ENCODE measurements around the gene SAMD8. TPM values are rescaled to one million over a fixed set of nuclear protein-coding genes. Genes with fewer than 3 reads are reported as not detected.
"Not testable (repeated sequence)": the region's sequence is repeated elsewhere in the genome, so short reads cannot be mapped to it uniquely, and the experiment has no call there.

SAMD8 gene
- total and polyA plus RNA-seq, 12 donors, result 5.7 to 48.7 (median 29.1) TPM

GRCh38 chr10:75180592-75180991 is 69.1 kb downstream of the SAMD8 start:
- TF ChIP-seq CTCF (IDR thresholded peaks at IDR 0.05) (no peak), POLR2A (IDR thresholded peaks at IDR 0.05) (no peak)
- 71 to 85% (median 73%) methylated on average over 2 of the region's 2 CpGs for WGBS, 4 donors
- intact Hi-C loops (cut with DNase I), result loop anchor here (10.0 kb wide), 1 partner anchor 66 kb away; the partner anchor contains the start of gene SAMD8 (in 2 of the 2)
- Histone ChIP-seq H3K9me3 (replicated peaks in 1 of 3) (no peaks in the 10 kb centered on the region), H3K4me1 (replicated peaks in 1 of 2) (peaks cover 9 to 20% of the 10 kb centered on the region in 2 donors), H3K36me3 (replicated peaks in 1 of 2) (peaks cover 0 to 5% of the 10 kb centered on the region in 2 donors), H3K27ac (peak overlapping the region in 3 of 5 donors; percentile 2 to 69 (median 8)), H3K4me3 (no peak overlapping the region), H3K27me3 (no peaks in the 10 kb centered on the region)
- DNase-seq, result no peak

- Histone ChIP-seq H3K4me1 (replicated peaks in 1 of 2) (peaks cover 9 to 20% of the 10 kb centered on the region in 2 donors), H3K4me3 (no peak overlapping the region), H3K27ac (peak overlapping the region in 2 of 5 donors; percentile 53 to 69), H3K9me3 (replicated peaks in 1 of 3) (no peaks in the 10 kb centered on the region), H3K36me3 (replicated peaks in 1 of 2) (peaks cover 0 to 3% of the 10 kb centered on the region in 2 donors), H3K27me3 (no peaks in the 10 kb centered on the region)
- no peak for DNase-seq
- 73 to 91% (median 87%) methylated on average over 1 of the region's 1 CpG for whole genome bisulfite sequencing, 4 donors
- intact Hi-C loops (cut with DNase I), result loop anchor here (10.0 kb wide), 1 partner anchor 66 kb away; the partner anchor contains the start of gene SAMD8 (in 2 of the 2)
- TF ChIP-seq CTCF (IDR thresholded peaks at IDR 0.05) (no peak), POLR2A (IDR thresholded peaks at IDR 0.05) (no peak)
These were observed 69.6 kb downstream of the SAMD8 start for GRCh38 chr10:75181073-75181472.

DNA sequence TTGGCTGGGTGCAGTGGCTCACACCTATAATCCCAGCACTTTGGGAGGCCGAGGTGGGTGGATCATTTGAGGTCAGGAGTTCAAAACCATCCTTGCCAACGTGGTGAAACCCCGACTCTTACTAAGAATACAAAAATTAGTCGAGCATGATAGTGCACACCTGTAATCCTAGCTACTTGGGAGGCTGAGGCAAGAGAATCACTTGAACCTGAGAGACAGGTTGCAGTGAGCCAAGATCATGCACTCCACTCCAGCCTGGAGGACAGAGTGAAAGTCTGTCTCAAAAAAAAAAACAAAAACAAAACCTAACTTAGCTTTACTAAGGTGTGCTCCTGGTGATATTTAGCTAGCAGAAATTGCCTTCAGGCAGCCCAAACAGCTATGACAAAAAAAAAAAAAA is 74.9 kb downstream of the SAMD8 start:
- H3K27me3 ChIP-seq, result no peaks in the 10 kb centered on the region
- no peaks in the 10 kb centered on the region for H3K36me3 ChIP-seq (replicated peaks in 1 of 2)
- intact Hi-C loops (cut with DNase I), result loop anchor here (5.0 to 10.0 kb wide), 2 partner anchors 46 to 72 kb away; partner anchors contain the start of gene SAMD8 (in 2 of the 2)
- peak in 1 of 7 donors; percentile 25 for DNase-seq
- no peaks in the 10 kb centered on the region for H3K9me3 ChIP-seq (replicated peaks in 1 of 3)
- TF ChIP-seq POLR2A (IDR thresholded peaks at IDR 0.05), result no peak
- no peak for TF ChIP-seq CTCF (IDR thresholded peaks at IDR 0.05)
- H3K4me1 ChIP-seq (replicated peaks in 1 of 2), result peaks cover under 1 to 7% of the 10 kb centered on the region in 2 donors
- no peak overlapping the region for H3K4me3 ChIP-seq
- 74 to 82% (median 78%) methylated on average over 4 of the region's 4 CpGs for WGBS, 4 donors
- H3K27ac ChIP-seq, result peak overlapping the region in 2 of 5 donors; percentile 2

- peak in 6 of 7 donors; percentile 53 to 79 (median 72) for DNase-seq
- no peak overlapping the region for H3K4me3 ChIP-seq
- H3K9me3 ChIP-seq (replicated peaks in 1 of 3), result no peaks in the 10 kb centered on the region
- no peaks in the 10 kb centered on the region for H3K27me3 ChIP-seq
- H3K36me3 ChIP-seq (replicated peaks in 1 of 2), result no peaks in the 10 kb centered on the region
- 85 to 89% (median 88%) methylated on average over 3 of the region's 3 CpGs for WGBS, 4 donors
- H3K4me1 ChIP-seq (replicated peaks in 1 of 2), result peaks cover 8 to 19% of the 10 kb centered on the region in 2 donors
- intact Hi-C loops (cut with DNase I), result loop anchor here (5.0 to 10.0 kb wide), 2 partner anchors 44 to 73 kb away; partner anchors contain the start of gene SAMD8 (in 2 of the 2)
- H3K27ac ChIP-seq, result peak overlapping the region in 2 of 5 donors; percentile 2 to 68
- peak; percentile 47 to 76 (median 68) for TF ChIP-seq CTCF (IDR thresholded peaks at IDR 0.05)
- no peak for TF ChIP-seq POLR2A (IDR thresholded peaks at IDR 0.05)
These were observed 76.5 kb downstream of the SAMD8 start for GRCh38 chr10:75187961-75188426.

- H3K27ac ChIP-seq, result peak overlapping the region in 1 of 5 donors; percentile 68
- H3K36me3 ChIP-seq (replicated peaks in 1 of 2); H3K27me3 ChIP-seq; H3K9me3 ChIP-seq (replicated peaks in 1 of 3); H3K4me3 ChIP-seq: not testable (repeated sequence)
- H3K4me1 ChIP-seq (replicated peaks in 1 of 2), result peaks cover 8 to 19% of the 10 kb centered on the region in 2 donors
- 95 to 96% (median 95%) methylated on average over 9 of the region's 9 CpGs for WGBS, 4 donors
- intact Hi-C loops (cut with DNase I), result loop anchor here (5.0 to 10.0 kb wide), 2 partner anchors 44 to 74 kb away; partner anchors contain the start of gene SAMD8 (in 2 of the 2)
- DNase-seq, result peak in 1 of 7 donors; percentile 47
These were observed 77.1 kb downstream of the SAMD8 start for GRCh38 chr10:75188522-75188921.
